Fibroblast of pulmonary artery (primary cell): ENCODE data around the gene SF3B4.
"Not testable (repeated sequence)": the region's sequence is repeated elsewhere in the genome, so short reads cannot be mapped to it uniquely, and the experiment has no call there.

Experiments
- DNase-seq: peaks from one replicate; pipeline ENCODE4 v3.0.0-alpha.2; 2010; ENCODE audit warnings: low read depth
- H3K4me3 ChIP-seq: replicated peaks from 2 replicates; pipeline ENCODE4 v1.5.1; 2011; ENCODE audit warnings: low read depth, mild to moderate bottlenecking, control low read depth, low read length, moderate library complexity
- CTCF ChIP-seq: IDR thresholded peaks from 2 replicates; pipeline ENCODE4 v1.5.1; 2011; ENCODE audit warnings: mild to moderate bottlenecking, control low read depth, low read length, inconsistent platforms; ENCODE audit errors: missing control alignments

The SF3B4 gene

GRCh38 chr1:149963358-149963757 lies 35.8 kb upstream of the SF3B4 start:
- DNase-seq, result peak; percentile 47
- no peak overlapping the region for H3K4me3 ChIP-seq
- no peak for TF ChIP-seq CTCF

GRCh38 chr1:149962736-149963135 lies 35.1 kb upstream of the SF3B4 start:
- DNase-seq, result no peak

GRCh38 chr1:149962039-149962647 lies 34.5 kb upstream of the SF3B4 start:
- H3K4me3 ChIP-seq, result no peak overlapping the region
- TF ChIP-seq CTCF, result peak; percentile 68
- DNase-seq, result peak; percentile 91

More at GRCh38 chr1:149962736-149963135, 35.1 kb upstream of the SF3B4 start:
- no peak for TF ChIP-seq CTCF
- no peak overlapping the region for H3K4me3 ChIP-seq

- H3K4me3 ChIP-seq, DNase-seq: not testable (repeated sequence)
These were observed 29.9 kb upstream of the SF3B4 start for GRCh38 chr1:149957548-149957947.

GRCh38 chr1:149949911-149950310 lies 22.3 kb upstream of the SF3B4 start:
- no peak for TF ChIP-seq CTCF
- no peak for DNase-seq

GRCh38 chr1:149945206-149945605 lies 17.6 kb upstream of the SF3B4 start:
- H3K4me3 ChIP-seq, result no peak overlapping the region
- no peak for TF ChIP-seq CTCF
- no peak for DNase-seq

More at GRCh38 chr1:149949911-149950310, 22.3 kb upstream of the SF3B4 start:
- H3K4me3 ChIP-seq, result no peak overlapping the region

- DNase-seq, result no peak
- no peak overlapping the region for H3K4me3 ChIP-seq
- no peak for TF ChIP-seq CTCF
These were observed 15.3 kb upstream of the SF3B4 start for GRCh38 chr1:149942885-149943284.
